Measurements from ENCODE around the gene RABL3.
A peak's percentile ranks its signal among the peaks of the same experiment; 100 is the strongest.
"Not testable (repeated sequence)": the region's sequence is repeated elsewhere in the genome, so short reads cannot be mapped to it uniquely, and the experiment has no call there.

The RABL3 gene

GRCh38 chr3:120764206-120764605 is 21.9 kb upstream of the RABL3 start:
- no peak for ATAC-seq (replicated peaks)
- no peaks in the 10 kb centered on the region for H3K27me3 Mint-ChIP-seq
- peaks cover 6% of the 10 kb centered on the region for H3K36me3 Mint-ChIP-seq (ENCODE audit: insufficient read depth)
- no peak overlapping the region for H3K27ac Mint-ChIP-seq
- H3K4me1 Mint-ChIP-seq (ENCODE audit: low read depth in 2 of 2), result peaks cover 46 to 67% of the 10 kb centered on the region in 2 donors
- DNase-seq, result no peak
- H3K9me3 Mint-ChIP-seq, result no peaks in the 10 kb centered on the region
- no peak overlapping the region for H3K4me3 Mint-ChIP-seq

DNA sequence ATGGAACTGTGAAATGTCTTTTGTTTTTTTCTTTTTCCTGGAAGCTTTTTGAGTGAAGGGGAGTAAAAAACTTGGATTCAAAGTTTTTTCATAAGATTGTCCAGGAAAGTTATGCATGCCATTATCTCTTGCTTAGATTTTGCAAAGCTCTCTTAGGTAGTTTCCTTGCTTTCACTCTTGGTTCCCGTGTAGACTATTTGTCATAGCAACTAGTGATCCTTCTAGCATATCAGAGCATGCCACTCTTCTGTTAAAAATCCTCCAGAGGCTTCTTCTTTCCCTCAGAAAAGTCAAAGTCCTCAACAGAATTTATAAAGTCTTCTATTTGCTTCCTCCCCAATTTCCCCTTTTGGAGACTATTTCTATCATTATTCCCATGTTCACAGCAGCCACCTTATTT is 21.3 kb upstream of the RABL3 start:
- DNase-seq, result no peak
- Mint-ChIP-seq H3K4me3 (no peak overlapping the region), H3K9me3 (no peaks in the 10 kb centered on the region), H3K36me3 (ENCODE audit: insufficient read depth) (peaks cover 6% of the 10 kb centered on the region), H3K4me1 (ENCODE audit: low read depth in 2 of 2) (peaks cover 47 to 71% of the 10 kb centered on the region in 2 donors), H3K27me3 (no peaks in the 10 kb centered on the region), H3K27ac (peak overlapping the region in 1 of 2 donors; percentile 18)
- ATAC-seq (replicated peaks), result no peak

GRCh38 chr3:120762615-120763014 is 20.3 kb upstream of the RABL3 start:
- Mint-ChIP-seq H3K27ac (no peak overlapping the region), H3K36me3 (ENCODE audit: insufficient read depth) (peaks cover 11% of the 10 kb centered on the region), H3K27me3 (no peaks in the 10 kb centered on the region), H3K4me1 (ENCODE audit: low read depth in 2 of 2) (peaks cover 42 to 65% of the 10 kb centered on the region in 2 donors), H3K4me3 (no peak overlapping the region), H3K9me3 (no peaks in the 10 kb centered on the region)
- DNase-seq, result no peak
- no peak for ATAC-seq (replicated peaks)

DNA sequence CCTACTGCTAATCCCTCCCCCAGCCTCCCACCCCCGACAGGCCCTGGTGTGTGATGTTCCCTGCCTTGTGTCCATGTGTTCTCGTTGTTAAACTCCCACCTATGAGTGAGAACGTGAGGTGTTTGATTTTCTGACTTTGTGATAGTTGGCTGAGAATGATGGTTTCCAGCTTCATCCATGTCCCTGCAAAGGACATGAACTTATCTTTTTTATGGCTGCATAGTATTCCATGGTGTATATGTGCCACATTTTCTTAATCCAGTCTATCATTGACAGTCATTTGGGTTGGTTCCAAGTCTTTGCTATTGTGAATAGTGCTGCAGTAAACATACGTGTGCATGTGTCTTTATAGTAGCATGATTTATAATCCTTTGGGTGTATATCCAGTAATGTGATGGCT is 16.2 kb upstream of the RABL3 start:
- Mint-ChIP-seq H3K36me3 (ENCODE audit: insufficient read depth) (peaks cover 18% of the 10 kb centered on the region), H3K4me1 (ENCODE audit: low read depth in 2 of 2) (peaks cover 36 to 62% of the 10 kb centered on the region in 2 donors)
- not testable (repeated sequence) for H3K4me3 Mint-ChIP-seq; DNase-seq; H3K27ac Mint-ChIP-seq; H3K9me3 Mint-ChIP-seq; H3K27me3 Mint-ChIP-seq; ATAC-seq (replicated peaks)

GRCh38 chr3:120756061-120756460 is 13.7 kb upstream of the RABL3 start:
- H3K27ac Mint-ChIP-seq, result no peak overlapping the region
- DNase-seq (no peak), ATAC-seq (replicated peaks) (no peak)
- H3K36me3 Mint-ChIP-seq (ENCODE audit: insufficient read depth), result peaks cover 22% of the 10 kb centered on the region
- no peaks in the 10 kb centered on the region for H3K9me3 Mint-ChIP-seq
- no peak overlapping the region for H3K4me3 Mint-ChIP-seq
- H3K27me3 Mint-ChIP-seq, result no peaks in the 10 kb centered on the region
- H3K4me1 Mint-ChIP-seq (ENCODE audit: low read depth in 2 of 2), result peaks cover 28 to 58% of the 10 kb centered on the region in 2 donors

GRCh38 chr3:120753810-120754209 is 11.5 kb upstream of the RABL3 start:
- H3K36me3 Mint-ChIP-seq (ENCODE audit: insufficient read depth), result peaks cover 18% of the 10 kb centered on the region
- ATAC-seq (replicated peaks) (no peak), DNase-seq (no peak)
- no peaks in the 10 kb centered on the region for H3K27me3 Mint-ChIP-seq
- H3K9me3 Mint-ChIP-seq, result no peaks in the 10 kb centered on the region
- peak overlapping the region in 1 of 2 donors; percentile 46 for H3K27ac Mint-ChIP-seq
- H3K4me3 Mint-ChIP-seq, result no peak overlapping the region
- peaks cover 10 to 40% of the 10 kb centered on the region in 2 donors for H3K4me1 Mint-ChIP-seq (ENCODE audit: low read depth in 2 of 2)

GRCh38 chr3:120752865-120753264 is 10.5 kb upstream of the RABL3 start:
- H3K27ac Mint-ChIP-seq, result no peak overlapping the region
- ATAC-seq (replicated peaks) (no peak), DNase-seq (no peak)
- peaks cover 10 to 38% of the 10 kb centered on the region in 2 donors for H3K4me1 Mint-ChIP-seq (ENCODE audit: low read depth in 2 of 2)
- H3K36me3 Mint-ChIP-seq (ENCODE audit: insufficient read depth), result peaks cover 16% of the 10 kb centered on the region
- no peaks in the 10 kb centered on the region for H3K9me3 Mint-ChIP-seq
- H3K27me3 Mint-ChIP-seq, result no peaks in the 10 kb centered on the region
- H3K4me3 Mint-ChIP-seq, result no peak overlapping the region

DNA sequence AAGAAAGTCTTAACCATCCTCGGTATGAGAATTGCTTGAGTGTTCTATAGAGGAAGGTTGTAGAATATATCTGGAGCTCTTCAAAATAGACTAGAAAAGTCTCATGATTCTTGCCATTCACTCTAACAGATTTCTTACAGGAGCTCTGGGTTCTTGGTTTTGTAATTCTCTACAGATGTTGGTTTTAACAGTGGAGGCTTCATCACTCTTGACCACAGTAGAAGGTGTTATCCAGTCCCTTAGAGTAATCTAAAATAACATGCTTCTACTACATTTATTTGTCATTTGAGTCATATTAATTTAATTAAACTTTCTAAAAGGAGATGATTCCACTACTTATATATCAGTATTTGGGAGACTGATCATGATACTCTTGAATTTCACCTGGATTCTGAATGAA is 9.9 kb upstream of the RABL3 start:
- ATAC-seq (replicated peaks) (no peak), DNase-seq (no peak)
- Mint-ChIP-seq H3K36me3 (ENCODE audit: insufficient read depth) (peaks cover 11% of the 10 kb centered on the region), H3K27ac (peak overlapping the region in 1 of 2 donors; percentile 11), H3K27me3 (no peaks in the 10 kb centered on the region), H3K4me1 (ENCODE audit: low read depth in 2 of 2) (peaks cover 10 to 38% of the 10 kb centered on the region in 2 donors), H3K4me3 (peak overlapping the region in 1 of 2 donors; percentile 4), H3K9me3 (no peaks in the 10 kb centered on the region)

DNA sequence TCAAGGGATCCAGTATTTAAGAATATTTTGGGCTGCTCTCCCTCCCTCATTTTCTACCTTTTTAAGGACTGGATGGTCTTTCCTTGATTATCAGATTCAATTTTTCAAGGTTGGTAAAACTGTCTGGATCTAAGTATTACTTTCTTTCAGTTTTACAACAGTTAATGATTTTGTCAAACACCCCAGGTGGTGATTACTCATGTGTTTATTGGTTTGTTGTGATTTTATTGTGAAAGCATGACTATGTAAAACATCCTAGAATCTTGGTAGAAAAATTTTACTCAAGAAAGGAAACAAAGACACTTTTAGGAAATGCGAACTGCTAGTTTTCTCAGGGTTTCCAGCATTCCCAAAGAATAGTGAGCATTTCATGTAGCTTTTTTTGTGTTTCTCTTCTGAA is 7.5 kb upstream of the RABL3 start:
- H3K36me3 Mint-ChIP-seq (ENCODE audit: insufficient read depth), result peaks cover 11% of the 10 kb centered on the region
- ATAC-seq (replicated peaks) (no peak), DNase-seq (no peak)
- no peak overlapping the region for H3K27ac Mint-ChIP-seq
- H3K27me3 Mint-ChIP-seq, result no peaks in the 10 kb centered on the region
- no peaks in the 10 kb centered on the region for H3K9me3 Mint-ChIP-seq
- H3K4me1 Mint-ChIP-seq (ENCODE audit: low read depth in 2 of 2), result peaks cover 17 to 38% of the 10 kb centered on the region in 2 donors
- H3K4me3 Mint-ChIP-seq, result no peak overlapping the region

DNA sequence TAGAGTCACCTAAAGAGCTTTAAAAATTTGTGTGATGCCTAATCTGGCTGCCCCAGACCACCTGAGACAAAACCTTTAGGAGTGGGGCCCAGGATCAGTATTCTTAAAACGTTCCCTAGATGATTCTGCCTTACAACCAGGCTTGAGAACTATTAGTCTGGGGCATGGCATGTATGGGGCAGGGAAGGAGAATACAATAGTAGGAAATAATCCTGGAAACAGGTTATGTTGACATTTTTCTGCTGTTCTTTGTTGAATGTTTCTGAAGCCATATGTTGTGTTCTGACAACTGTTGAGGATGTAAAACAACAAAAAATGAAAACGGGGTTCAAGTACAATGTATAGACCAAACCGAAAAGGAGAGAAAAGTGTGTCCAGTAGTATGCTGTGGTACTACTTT is 3.1 kb upstream of the RABL3 start:
- H3K9me3 Mint-ChIP-seq, result no peaks in the 10 kb centered on the region
- no peak overlapping the region for H3K27ac Mint-ChIP-seq
- H3K27me3 Mint-ChIP-seq, result no peaks in the 10 kb centered on the region

DNA sequence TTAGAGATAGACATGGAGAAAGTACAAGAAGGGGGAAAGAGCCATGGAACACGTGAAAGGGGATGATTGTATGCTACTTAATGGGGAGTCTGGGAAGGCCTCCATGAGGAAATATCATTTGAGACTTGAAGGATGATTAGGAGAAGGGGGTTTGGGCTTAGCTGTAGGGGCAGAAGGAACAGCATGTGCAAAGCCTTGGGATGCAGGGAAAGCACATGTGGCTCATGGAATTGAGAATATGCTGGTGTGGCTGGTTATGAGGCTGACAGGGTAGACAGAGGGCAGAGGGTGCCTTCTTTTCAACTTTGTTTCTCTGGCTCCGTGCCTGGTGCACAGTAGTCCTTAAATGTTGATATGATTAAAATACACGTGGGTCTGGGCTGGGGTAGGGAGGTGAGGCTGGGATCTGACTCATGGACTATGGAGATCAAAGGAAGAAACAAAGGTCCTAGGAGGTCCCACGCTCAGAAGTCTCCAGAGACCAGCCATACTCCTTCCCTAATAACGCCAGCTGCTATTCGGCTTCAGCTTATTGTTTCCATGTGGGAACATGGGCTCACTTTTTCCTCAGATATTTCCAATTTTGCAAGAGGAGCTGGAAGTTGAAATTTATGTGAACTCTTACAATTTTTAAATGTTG is 1.4 kb upstream of the RABL3 start:
- Mint-ChIP-seq H3K36me3 (ENCODE audit: insufficient read depth) (peaks cover 13% of the 10 kb centered on the region), H3K27me3 (no peaks in the 10 kb centered on the region), H3K4me3 (peak overlapping the region; percentile 93 to 94), H3K9me3 (no peaks in the 10 kb centered on the region), H3K27ac (peak overlapping the region; percentile 97 to 100), H3K4me1 (ENCODE audit: low read depth in 2 of 2) (peaks cover 20 to 27% of the 10 kb centered on the region in 2 donors)
- DNase-seq (no peak), ATAC-seq (replicated peaks) (no peak)

More for the DNA sequence above, 3.1 kb upstream of the RABL3 start:
- ATAC-seq (replicated peaks) (no peak), DNase-seq (no peak)
- Mint-ChIP-seq H3K36me3 (ENCODE audit: insufficient read depth) (peaks cover 13% of the 10 kb centered on the region), H3K4me3 (no peak overlapping the region), H3K4me1 (ENCODE audit: low read depth in 2 of 2) (peaks cover 20 to 29% of the 10 kb centered on the region in 2 donors)

DNA sequence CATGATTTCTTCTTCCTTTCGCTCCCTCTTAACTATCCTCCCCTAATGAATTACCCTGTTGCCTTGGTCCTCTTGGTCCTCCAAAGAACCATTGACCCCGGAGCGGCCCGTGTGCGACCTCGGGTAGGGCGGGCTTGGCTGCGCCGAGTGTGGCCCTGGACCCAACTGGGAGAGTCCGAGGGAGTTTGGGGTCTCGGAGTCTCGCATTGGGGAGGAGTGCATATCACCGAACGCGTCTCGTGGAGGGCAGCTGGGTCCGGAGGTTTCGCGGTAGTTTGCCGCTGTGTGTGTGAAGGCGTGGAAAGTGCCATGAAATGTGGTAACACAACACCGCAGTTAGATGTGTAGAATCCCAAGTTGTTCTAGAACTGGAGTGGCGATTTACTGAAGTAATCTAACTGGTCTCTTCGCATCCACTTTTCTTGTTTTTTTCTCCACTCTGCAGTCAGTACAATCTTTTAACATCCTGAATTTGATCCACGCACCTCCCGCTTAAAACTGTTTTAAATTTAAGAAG is 591 bp upstream of the RABL3 start:
- Mint-ChIP-seq H3K27ac (peak overlapping the region; percentile 97 to 100), H3K4me1 (ENCODE audit: low read depth in 2 of 2) (peaks cover 20 to 27% of the 10 kb centered on the region in 2 donors), H3K4me3 (peak overlapping the region; percentile 93 to 94), H3K27me3 (no peaks in the 10 kb centered on the region), H3K36me3 (ENCODE audit: insufficient read depth) (peaks cover 13% of the 10 kb centered on the region), H3K9me3 (no peaks in the 10 kb centered on the region)
- ATAC-seq (replicated peaks) (peak; percentile 12), DNase-seq (no peak)

- peak overlapping the region; percentile 93 to 94 for H3K4me3 Mint-ChIP-seq
- peak overlapping the region; percentile 97 to 100 for H3K27ac Mint-ChIP-seq
- H3K36me3 Mint-ChIP-seq (ENCODE audit: insufficient read depth), result peaks cover 13% of the 10 kb centered on the region
- H3K27me3 Mint-ChIP-seq, result no peaks in the 10 kb centered on the region
- no peaks in the 10 kb centered on the region for H3K9me3 Mint-ChIP-seq
- peak; percentile 26 for ATAC-seq (replicated peaks)
- H3K4me1 Mint-ChIP-seq (ENCODE audit: low read depth in 2 of 2), result peaks cover 20 to 27% of the 10 kb centered on the region in 2 donors
- DNase-seq, result no peak
Measured at GRCh38 chr3:120741837-120742197, 499 bp downstream of the RABL3 start.

GRCh38 chr3:120741320-120741719 is 996 bp downstream of the RABL3 start:
- Mint-ChIP-seq H3K4me3 (peak overlapping the region; percentile 93 to 94), H3K36me3 (ENCODE audit: insufficient read depth) (peaks cover 13% of the 10 kb centered on the region), H3K4me1 (ENCODE audit: low read depth in 2 of 2) (peaks cover 17 to 27% of the 10 kb centered on the region in 2 donors), H3K27me3 (no peaks in the 10 kb centered on the region), H3K9me3 (no peaks in the 10 kb centered on the region), H3K27ac (peak overlapping the region; percentile 97 to 100)
- no peak for DNase-seq
- ATAC-seq (replicated peaks), result no peak
